Right lobe of liver (tissue), 6 donors: Measurements from ENCODE around the gene IFI30. TPM values are rescaled to one million over a fixed set of nuclear protein-coding genes. Genes with fewer than 3 reads are reported as not detected.
"Not testable (repeated sequence)": the region's sequence is repeated elsewhere in the genome, so short reads cannot be mapped to it uniquely, and the experiment has no call there.

Experiments
- ATAC-seq, 4 donors: fragments of 200-7000 bp; cut with Tn5 transposase; one replicate each; pipeline ENCODE4 v1.9.1; 2020; ENCODE audit warnings: mild to moderate bottlenecking in 4 of 4, moderate library complexity in 4 of 4
- DNase-seq, 3 donors: peaks; one replicate each; pipeline ENCODE4 v3.0.0-alpha.2; 2020
- H3K27ac ChIP-seq, 3 donors: fragments of 200-600 bp; one replicate each; pipeline ENCODE4 v1.8.0; 2022
- H3K27me3 ChIP-seq, 2 donors: fragments of 200-600 bp; one replicate each; pipeline ENCODE4 v1.8.0; 2022
- H3K36me3 ChIP-seq, 4 donors: fragments of 200-600 bp; sonication (generic) in 1 of 4; one replicate each; pipeline versions ENCODE4 v1.5.1 to v1.8.0; 2017 to 2022; ENCODE audit warnings: control low read depth in 1 of 4
- H3K4me1 ChIP-seq, 4 donors: fragments of 200-600 bp; sonication (generic) in 1 of 4; one replicate each; pipeline versions ENCODE4 v1.5.1 to v1.8.0; 2017 to 2022; ENCODE audit warnings: control low read depth in 1 of 4
- H3K4me3 ChIP-seq, 3 donors: fragments of 200-600 bp; one replicate each; pipeline ENCODE4 v1.8.0; 2022
- H3K9me3 ChIP-seq, 4 donors: fragments of 200-600 bp; sonication (generic) in 1 of 4; one replicate each; pipeline versions ENCODE4 v1.5.1 to v1.8.0; 2017 to 2022; ENCODE audit warnings: control low read depth in 1 of 4
- POLR2A ChIP-seq: fragments of 450-650 bp; IDR thresholded peaks from one replicate; pipeline ENCODE4 v1.6.1; 2017; ENCODE audit warnings: antibody characterized with exemption, mild to moderate bottlenecking
- WGBS: methylation state at CpG from one replicate; pipeline ENCODE4 v1.1.6; 2018; ENCODE audit warnings: low coverage, low lambda C conversion rate; ENCODE audit not compliant: insufficient coverage; ENCODE audit errors: missing lambda C conversion rate; 5-methylcytosine and 5-hydroxymethylcytosine counted together
- intact Hi-C, 2 donors: fragments of 100-400 bp; cut with DNase I; formaldehyde crosslinking; loops; one replicate each; pipeline versions ENCODE4 v1.11.2 to v1.14.1; 2022
- total RNA-seq, 6 experiments: library from RNA; depleted of rRNA in 2 of 6; stranded (reverse); fragments of >200 nt in 2 of 6; fragmentation: NEBNext Ultra II Directional in 3 of 6; extraction: Animal tissue kit (Norgen Biotek cat#: 25700) in 3 of 6; gene quantifications; one replicate each; pipeline versions ENCODE4 v1.1.0 to v1.2.4, GENCODE V29; 2016 to 2023
- TF ChIP-seq, protein P1 (sequence below), 4 donors: fragments of 200-600 bp in 3 of 4; fragments of 450-650 bp in 1 of 4; IDR thresholded peaks; one replicate each; pipeline versions ENCODE4 v1.5.1 to v1.8.0; 2016 to 2022; ENCODE audit warnings: antibody characterized with exemption in 4 of 4, mild to moderate bottlenecking in 2 of 4
- donor health status: DM: no; HTN: yes; CAD: no.
- donor health status: DM: no; HTN: no; CAD: no.
- donor health status: DM: no; HTN: no; CAD: no.
- donor health status: DM: no; HTN: yes; CAD: no.
- donor health status: DM: no; HTN: yes; CAD: no.

Gene IFI30
- total RNA-seq, 6 experiments from 2014 or later: 54.0 to 205 (median 91.8) TPM

DNA sequence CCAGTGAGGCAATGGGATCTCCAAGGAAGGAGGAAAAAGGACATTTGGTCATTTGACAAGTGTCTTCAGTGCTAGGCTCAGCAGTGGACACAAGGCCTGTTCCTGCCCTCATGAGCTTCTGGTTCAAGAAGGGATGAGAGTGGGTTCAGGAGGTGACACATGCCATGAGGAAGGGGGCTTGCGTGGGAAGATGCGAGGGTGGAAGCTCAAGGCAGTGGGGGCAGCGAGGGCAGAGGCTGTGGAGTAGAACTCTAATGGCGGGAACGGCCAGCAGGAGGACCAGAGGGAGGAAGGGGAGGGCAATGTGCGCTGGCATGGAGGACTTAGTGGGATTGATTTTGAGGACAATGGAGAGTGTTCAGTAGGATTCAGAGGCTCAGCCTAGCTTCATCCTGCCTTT is 17.3 kb upstream of the IFI30 start:
- no peaks in the 10 kb centered on the region for H3K27me3 ChIP-seq
- H3K4me3 ChIP-seq: no peak overlapping the region
- H3K27ac ChIP-seq: peak overlapping the region in 1 of 3 donors; percentile 26
- peaks cover 0 to 4% (median 0%) of the 10 kb centered on the region in 4 donors for H3K36me3 ChIP-seq
- DNase-seq: peak in 1 of 3 donors; percentile 47
- H3K9me3 ChIP-seq: no peaks in the 10 kb centered on the region
- ATAC-seq: no peak
- 86% methylated on average over 6 of the region's 6 CpGs for WGBS
- TF ChIP-seq, protein P1, sequence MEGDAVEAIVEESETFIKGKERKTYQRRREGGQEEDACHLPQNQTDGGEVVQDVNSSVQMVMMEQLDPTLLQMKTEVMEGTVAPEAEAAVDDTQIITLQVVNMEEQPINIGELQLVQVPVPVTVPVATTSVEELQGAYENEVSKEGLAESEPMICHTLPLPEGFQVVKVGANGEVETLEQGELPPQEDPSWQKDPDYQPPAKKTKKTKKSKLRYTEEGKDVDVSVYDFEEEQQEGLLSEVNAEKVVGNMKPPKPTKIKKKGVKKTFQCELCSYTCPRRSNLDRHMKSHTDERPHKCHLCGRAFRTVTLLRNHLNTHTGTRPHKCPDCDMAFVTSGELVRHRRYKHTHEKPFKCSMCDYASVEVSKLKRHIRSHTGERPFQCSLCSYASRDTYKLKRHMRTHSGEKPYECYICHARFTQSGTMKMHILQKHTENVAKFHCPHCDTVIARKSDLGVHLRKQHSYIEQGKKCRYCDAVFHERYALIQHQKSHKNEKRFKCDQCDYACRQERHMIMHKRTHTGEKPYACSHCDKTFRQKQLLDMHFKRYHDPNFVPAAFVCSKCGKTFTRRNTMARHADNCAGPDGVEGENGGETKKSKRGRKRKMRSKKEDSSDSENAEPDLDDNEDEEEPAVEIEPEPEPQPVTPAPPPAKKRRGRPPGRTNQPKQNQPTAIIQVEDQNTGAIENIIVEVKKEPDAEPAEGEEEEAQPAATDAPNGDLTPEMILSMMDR (IDR thresholded peaks at IDR 0.05): no peak
- TF ChIP-seq POLR2A: no peak
- intact Hi-C loops: no loop called here
- H3K4me1 ChIP-seq: peaks cover 0 to 42% (median 16%) of the 10 kb centered on the region in 4 donors

DNA sequence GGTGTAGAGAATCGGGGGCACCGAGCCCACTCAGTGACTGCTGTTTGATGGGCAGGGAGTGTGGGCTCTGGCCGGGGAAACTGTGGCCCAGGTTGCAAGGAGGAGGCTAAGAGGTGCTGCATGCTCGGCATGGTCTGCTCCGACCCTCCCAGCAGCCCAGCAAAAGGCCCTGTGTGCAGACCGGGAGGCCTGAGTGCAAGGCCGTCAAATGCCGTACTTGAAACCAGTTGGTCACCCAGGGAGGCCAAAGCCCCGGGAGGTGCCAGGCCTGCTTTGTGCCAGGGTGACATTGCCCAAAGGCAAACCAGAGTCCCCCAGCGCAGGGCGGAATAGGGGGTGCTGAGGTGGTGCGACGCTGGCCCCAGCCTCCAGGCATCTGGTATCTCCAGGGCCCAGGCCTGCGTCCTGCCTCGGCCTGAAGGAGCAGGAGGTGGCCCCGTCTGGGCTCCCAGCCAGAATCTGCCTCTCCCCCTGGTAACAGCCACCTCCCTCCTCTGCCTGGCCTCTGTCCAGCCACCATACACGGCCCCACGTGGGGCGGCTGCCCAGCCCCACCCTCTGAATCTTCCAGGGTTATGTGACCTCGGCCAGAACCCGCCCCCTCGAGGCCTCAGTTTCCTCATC is 16.7 kb upstream of the IFI30 start:
- intact Hi-C loops: no loop called here
- Histone ChIP-seq H3K4me1 (peaks cover 0 to 39% (median 15%) of the 10 kb centered on the region in 4 donors), H3K9me3 (no peaks in the 10 kb centered on the region), H3K36me3 (peaks cover 0 to 4% (median 0%) of the 10 kb centered on the region in 4 donors), H3K27ac (peak overlapping the region in 1 of 3 donors; percentile 26), H3K27me3 (no peaks in the 10 kb centered on the region), H3K4me3 (no peak overlapping the region)
- peak; percentile 88 to 90 (median 89) for DNase-seq
- peak in 3 of 4 donors; percentile 1 to 5 (median 4) for ATAC-seq
- no peak for TF ChIP-seq POLR2A
- TF ChIP-seq, protein P1 (IDR thresholded peaks at IDR 0.05): no peak
- 27% methylated on average over 3 of the region's 22 CpGs for WGBS

DNA sequence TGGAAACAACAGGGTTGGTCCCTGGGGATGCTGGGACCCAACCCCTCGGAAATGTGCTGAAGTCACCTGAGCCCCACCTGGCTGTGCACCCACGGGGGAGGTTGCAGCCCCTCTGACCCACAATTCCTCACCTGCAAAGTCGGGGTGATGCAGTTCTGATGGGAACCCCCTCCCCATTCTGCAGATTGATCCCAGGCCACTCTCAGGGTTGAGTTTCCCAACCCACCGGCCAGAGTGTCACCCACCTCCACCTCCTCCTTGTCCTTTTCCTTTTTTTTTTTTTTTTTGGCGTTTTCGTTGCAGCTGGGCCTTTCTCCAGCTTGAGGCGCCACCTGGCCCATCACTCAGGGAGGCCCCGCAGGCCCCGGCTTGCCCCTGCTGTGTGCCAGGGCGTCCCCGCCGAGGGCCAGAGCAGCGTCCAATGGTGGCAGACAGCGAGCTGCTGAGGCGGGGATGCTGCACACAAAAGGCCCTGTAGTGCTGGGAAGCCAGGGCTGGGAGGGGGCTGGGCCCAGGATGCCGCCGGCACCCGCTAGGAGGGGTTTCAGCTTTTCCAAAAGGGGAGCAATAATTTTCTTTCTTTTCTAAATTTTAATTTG is 16.0 kb upstream of the IFI30 start:
- peaks cover 0 to 37% (median 15%) of the 10 kb centered on the region in 4 donors for H3K4me1 ChIP-seq
- H3K27ac ChIP-seq: no peak overlapping the region
- TF ChIP-seq, protein P1 (IDR thresholded peaks at IDR 0.05): no peak
- TF ChIP-seq POLR2A: no peak
- WGBS: 57% methylated on average over 15 of the region's 18 CpGs
- intact Hi-C loops: no loop called here
- ATAC-seq (no peak), DNase-seq (peak in 2 of 3 donors; percentile 44 to 61)
- no peaks in the 10 kb centered on the region for H3K27me3 ChIP-seq
- H3K36me3 ChIP-seq: peaks cover 0 to 9% (median 0%) of the 10 kb centered on the region in 4 donors
- H3K9me3 ChIP-seq: no peaks in the 10 kb centered on the region
- no peak overlapping the region for H3K4me3 ChIP-seq

DNA sequence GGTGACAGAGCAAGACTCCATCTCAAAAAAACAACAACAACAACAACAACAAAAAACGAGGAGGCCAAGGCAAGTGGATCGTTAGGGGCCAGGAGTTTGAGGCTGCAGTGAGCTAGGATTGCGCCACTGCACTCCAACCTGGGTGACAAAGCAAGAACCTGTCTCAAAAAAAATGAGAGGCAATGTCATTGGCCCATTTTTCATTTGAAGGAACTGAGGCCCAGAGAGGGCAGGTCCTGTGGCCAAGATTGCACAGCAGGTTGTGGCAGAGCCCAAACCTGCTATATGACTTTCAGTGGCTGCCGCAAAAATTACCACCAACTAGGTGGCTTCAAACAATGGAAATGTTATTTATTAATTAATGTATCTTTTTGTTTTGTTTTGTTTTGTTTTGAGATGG is 15.1 kb upstream of the IFI30 start:
- Histone ChIP-seq H3K27ac (no peak overlapping the region), H3K36me3 (peaks cover 0 to 17% (median 5%) of the 10 kb centered on the region in 4 donors), H3K9me3 (no peaks in the 10 kb centered on the region), H3K27me3 (no peaks in the 10 kb centered on the region), H3K4me3 (no peak overlapping the region), H3K4me1 (peaks cover 0 to 37% (median 15%) of the 10 kb centered on the region in 4 donors)
- intact Hi-C loops: no loop called here
- 58% methylated on average over 4 of the region's 4 CpGs for WGBS
- ATAC-seq (no peak), DNase-seq (no peak)
- TF ChIP-seq, protein P1 (IDR thresholded peaks at IDR 0.05): no peak
- TF ChIP-seq POLR2A: no peak

GRCh38 chr19:18159059-18159616 is 14.5 kb upstream of the IFI30 start:
- 87% methylated on average over 5 of the region's 6 CpGs for WGBS
- ATAC-seq, H3K9me3 ChIP-seq, H3K27me3 ChIP-seq, DNase-seq, H3K4me3 ChIP-seq, intact Hi-C loops, H3K27ac ChIP-seq: not testable (repeated sequence)
- peaks cover 0 to 33% (median 13%) of the 10 kb centered on the region in 4 donors for H3K4me1 ChIP-seq
- H3K36me3 ChIP-seq: peaks cover 0 to 23% (median 5%) of the 10 kb centered on the region in 4 donors
